Measurements from ENCODE around the gene LONRF3.

- TF ChIP-seq, protein P1, sequence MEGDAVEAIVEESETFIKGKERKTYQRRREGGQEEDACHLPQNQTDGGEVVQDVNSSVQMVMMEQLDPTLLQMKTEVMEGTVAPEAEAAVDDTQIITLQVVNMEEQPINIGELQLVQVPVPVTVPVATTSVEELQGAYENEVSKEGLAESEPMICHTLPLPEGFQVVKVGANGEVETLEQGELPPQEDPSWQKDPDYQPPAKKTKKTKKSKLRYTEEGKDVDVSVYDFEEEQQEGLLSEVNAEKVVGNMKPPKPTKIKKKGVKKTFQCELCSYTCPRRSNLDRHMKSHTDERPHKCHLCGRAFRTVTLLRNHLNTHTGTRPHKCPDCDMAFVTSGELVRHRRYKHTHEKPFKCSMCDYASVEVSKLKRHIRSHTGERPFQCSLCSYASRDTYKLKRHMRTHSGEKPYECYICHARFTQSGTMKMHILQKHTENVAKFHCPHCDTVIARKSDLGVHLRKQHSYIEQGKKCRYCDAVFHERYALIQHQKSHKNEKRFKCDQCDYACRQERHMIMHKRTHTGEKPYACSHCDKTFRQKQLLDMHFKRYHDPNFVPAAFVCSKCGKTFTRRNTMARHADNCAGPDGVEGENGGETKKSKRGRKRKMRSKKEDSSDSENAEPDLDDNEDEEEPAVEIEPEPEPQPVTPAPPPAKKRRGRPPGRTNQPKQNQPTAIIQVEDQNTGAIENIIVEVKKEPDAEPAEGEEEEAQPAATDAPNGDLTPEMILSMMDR (IDR thresholded peaks at IDR 0.05): no peak
- no peak for TF ChIP-seq EZH2 (IDR thresholded peaks at IDR 0.05; ENCODE audit: borderline replicate concordance, insufficient read depth, low read depth, low read length, poor library complexity, severe bottlenecking)
These were observed 1.6 kb downstream of the LONRF3 start for GRCh38 chrX:118975831-118976598.
